Inferior parietal cortex (tissue), 1 donor: Measurements from ENCODE around the gene MBP.

Experiments used
- DNase-seq: peaks from one replicate; pipeline ENCODE4 v3.0.0-alpha.2; 2016; ENCODE audit errors: extremely low spot score

Gene MBP

DNA sequence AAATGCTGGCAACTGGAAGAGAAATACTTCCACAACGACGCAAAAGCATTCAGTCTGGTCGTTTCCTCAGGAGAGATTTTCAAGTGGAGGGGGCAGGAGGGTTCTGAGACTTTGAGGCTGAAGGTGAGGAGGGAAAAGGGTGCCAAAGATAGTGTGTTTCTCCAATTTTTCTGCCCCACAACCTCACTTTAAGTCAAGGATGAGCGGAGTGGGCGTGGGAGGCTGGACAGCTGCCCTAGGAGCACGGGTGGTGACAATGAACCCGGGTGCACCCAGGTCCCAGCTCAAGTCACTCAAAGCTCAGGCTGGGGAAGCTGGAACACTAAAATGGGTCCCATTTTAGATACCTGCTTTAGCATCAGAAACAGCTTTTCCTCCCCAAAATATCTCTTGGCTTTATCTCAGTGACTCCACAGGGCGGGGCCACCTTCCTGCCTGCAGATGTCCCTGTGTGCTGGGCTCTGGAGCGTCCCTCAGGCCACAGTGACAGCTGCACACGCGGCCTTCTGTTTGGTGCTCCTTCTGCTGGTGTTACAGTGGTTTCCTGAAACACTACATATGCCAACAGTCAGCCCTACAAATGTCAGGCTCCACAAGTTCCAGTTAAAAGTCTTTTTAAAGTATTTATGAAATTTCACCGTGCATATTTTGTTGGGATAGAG, 1.4 kb upstream of the MBP start:
- no peak for DNase-seq

DNA sequence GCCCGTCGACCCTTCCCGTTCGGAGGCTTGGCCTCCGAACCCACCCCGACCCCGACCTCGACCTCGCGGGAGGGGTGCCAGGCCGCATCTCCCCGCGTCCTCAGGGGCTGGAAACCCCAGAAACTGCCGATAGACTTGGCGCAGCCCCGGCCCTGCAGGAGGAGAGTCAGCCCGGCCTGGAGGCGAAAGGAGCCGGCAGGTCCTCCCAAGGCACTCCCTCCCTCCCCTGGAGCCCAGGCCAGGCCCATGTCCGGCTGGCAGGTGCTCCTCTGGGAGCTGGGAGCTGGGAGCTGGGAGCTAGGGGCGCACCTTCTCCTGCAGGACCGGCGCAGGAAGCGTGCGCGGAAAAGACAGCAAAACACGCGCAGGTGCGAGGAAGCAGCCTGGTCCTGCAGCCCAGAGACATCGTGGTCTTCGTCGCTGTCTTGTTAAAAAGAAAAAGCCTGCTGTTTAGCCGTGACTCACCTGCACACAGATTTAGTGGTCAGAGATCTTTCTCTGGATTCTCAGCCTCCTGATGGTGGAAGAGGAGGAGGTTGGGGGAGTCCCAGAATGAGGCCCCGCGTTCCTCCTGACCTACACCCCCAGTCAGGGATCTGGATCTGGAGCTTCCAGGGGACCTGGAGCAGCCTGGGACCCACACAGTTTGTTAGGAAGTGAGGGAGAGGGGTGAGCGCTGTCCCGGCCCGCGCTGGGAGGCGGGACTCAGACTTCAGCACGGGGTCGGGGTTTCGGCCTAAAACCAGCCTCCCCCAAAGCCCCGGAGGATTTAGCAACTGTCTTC, 660 bp upstream of the MBP start:
- DNase-seq = no peak

DNA sequence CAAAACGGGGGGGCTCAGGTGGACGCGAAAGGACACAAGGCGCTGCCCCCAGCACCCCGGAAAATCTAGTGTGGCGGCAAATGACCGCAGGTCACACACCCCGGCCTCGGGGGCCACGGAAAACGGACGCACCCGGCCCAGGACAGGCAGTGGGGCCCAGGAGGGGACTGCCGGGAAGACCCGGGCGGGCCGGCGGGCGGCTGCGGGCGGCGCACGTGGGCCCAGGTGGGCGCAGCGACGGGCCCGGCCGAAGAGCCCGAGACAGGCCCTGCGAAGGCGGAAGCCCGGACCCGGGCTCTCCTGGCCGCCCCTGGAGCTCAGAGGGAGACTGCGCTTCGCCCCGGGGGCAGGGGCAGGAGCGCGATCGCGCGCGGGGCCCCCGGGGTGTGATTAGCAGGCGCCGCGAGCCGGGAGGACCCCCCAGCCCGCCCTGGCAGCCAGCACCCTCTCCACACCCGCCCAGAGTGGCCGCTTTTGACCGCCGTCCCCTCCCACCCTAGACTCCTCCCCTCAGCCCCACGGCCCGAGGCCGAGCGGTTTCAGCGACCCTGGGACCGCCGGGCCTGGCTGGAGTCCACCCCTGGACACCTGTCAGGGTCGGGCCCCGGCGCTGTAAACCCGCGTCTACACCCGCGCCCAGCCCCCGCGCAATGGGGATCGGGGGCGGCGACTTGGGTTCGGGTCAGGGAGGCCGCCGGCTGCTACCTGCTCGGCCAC, 773 bp downstream of the MBP start:
- no peak for DNase-seq

DNA sequence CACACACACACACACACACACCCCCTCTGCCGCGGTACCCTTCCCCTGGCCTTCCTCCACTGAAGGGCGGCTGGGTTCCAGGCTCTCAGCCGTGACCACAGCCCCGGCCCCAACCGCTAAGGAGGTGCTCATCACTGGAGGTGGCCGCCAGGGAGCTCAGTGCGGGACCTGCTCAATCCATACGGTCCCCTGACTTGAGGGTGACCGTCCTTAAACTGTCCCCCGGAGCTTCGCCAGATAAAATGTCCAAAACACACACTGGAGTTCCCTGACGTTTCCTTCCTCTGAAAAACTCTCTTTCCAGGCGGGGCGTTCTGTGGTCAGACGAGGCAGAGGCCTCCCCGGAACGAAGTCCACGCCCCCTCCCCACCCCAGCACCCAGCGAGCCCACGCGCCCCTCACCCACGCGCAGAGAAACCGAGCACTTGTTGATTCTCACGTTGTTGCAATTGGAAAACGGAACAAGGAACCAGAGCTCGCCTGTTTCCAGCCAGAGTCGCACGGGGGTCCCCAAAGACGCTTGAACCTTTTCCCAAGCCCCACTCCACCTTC, 1.4 kb downstream of the MBP start:
- no peak for DNase-seq

DNA sequence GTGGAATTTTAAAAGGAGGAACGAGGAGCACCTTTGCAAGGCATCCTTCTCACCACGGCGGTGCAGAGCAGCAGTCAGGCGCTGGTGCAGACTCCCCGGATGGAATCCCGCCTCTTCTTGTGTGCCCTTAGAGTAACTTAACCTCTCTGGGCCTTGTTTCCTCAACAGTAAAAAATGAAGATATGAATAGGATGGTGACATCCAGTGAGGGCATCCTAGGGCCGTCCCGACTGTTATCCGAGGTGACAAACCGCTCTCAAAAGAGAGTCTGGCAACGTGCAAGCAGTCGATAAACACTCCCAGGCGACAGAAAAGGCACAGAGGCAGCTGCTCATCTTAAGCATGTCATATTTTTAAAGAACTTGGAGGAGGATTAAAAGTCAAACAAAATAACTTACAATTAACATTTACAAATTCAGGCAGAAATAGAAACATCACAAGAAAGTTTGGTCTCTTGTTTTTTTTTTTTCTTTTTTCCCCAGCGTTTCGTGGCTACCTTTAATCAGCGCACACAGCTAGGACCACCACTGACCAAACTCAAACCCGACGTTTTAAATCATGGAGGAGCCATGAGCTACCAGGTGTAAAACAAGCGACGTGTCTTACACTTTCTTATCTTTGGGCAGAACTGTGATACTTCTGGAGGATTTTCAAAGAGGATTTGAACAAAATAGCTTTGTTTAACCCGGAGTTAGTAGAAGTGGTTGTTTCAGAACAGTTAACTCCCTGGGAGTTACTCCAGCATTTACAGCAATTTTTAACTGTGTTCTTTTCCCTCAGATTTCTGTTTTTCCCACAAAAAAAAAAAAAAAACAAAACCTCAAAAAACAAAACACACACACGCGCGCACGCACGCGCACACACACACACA, 2.1 kb downstream of the MBP start:
- no peak for DNase-seq

DNA sequence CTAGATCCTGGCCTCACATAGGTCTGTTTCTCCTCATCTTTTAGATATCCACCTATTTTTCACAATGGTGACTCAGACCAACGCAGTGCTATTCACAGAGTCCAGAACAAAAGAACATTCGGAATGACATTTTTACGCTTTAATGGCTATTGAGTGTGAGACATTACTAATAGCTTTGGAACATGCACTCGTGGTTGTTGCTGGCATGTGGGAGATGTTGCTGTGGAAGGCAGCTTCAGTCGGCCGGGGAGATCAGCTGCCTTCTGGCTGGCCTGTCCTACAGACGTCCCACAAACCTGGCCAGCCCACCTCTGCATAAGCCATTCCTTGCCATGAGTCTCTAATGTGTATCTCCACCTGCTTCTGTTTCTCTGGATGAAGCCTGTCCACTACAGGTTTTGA, 3.4 kb downstream of the MBP start:
- no peak for DNase-seq

DNA sequence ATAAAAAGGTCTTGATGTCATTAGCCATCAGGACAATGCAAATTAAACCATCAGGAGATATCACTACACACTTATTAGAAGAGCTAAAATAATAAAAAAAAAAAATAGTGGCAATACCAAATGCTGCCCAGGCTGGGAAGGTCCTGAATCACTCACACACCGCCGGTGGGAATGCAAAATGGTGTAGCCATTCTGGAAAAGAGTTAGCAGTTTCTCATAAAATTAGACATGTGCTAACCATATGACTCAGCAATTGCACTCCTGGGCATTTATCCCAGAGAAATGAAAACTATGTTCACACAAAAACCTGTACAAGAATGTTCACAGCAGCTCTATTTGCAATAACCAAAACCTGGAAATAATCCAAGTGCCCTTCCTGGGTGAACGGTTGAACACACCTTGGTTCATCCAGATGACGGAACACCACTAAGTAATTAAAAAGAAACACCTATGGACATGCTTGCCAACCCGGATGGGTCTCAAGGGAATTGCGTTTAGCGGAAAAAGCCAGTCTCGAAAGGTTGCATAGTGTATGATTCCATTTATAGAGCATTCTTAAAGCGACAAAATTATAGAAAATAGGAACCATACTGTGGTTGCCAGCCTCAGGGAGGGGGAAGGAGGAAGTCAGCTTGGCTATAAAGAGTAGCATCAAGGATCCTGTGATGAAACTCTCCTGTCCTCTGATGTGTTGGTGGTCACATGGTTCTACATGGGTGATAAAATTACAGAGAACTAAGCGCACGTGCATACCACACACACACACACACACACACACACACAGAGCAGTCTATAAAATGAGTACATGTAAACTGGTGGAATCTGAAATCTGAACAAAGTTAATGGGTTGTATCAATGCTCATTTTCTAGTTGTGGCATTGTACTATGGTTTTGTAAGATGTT, 4.6 kb downstream of the MBP start:
- peak; percentile 63 for DNase-seq

DNA sequence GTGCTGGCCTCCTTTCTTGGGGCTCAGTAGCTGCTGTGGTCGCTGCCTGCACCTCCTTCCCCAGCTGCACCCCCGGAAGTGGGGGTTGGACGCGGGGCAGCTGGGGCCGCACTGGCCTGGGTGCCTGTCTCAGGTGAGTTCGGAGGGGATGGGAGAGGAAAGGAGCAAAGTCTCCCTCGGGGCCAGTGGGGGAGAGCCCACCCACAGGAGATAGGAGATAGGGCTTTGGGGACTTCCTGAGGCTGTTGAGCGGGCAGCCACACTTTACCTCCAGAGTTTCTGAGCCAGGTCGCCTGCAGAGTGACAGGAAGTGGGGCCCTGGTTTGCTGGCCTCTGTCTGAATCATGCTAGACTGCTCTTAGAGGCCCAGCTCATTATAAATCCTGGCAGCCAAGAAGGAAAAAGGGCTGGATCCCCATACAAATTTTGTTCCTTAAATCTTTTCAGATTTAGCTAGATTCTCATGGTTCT, 8.1 kb downstream of the MBP start:
- no peak for DNase-seq

DNA sequence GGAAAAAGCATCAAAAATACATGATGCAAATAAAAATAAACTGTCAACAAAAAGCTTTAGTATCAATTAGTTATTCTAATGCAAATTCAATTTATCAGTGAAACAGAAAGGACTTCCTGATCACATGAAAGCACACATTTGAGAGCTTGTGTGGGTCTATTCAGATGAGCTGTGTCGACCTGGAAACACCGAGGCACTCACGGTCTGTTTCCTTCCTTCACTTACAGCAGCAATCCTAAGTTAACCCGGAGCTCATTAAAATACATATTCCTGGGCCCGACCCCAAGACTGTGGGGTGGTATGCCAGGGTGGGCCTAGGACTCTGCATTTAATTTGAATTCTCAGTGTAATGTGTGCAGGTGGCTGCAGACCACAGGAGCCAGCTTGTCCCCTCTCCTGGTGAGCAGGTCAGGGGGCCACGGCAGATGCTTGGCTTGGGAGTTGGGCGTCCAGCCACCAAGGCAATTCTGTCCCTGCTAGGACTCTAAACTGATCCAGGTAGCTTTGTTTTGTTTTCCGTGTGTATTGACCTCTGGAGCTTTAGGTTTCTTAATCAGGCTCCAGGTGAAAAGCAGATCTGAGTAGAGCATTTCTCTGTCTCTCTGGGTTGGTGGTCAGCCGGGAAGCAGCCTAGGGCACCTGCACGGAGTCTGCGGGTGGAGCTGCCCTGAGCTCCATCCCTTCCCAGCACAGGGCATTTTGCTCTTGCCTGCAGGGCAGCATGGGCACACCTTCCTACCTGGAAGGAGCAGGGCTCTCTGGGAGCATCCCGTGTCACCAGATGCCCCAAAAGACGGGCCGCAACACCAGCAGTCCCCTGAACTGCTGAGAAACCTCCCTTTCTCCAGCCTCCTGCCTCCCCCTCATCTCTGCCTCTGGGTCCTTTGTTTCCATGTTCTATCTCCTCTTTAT, 9.0 kb downstream of the MBP start:
- DNase-seq = no peak

DNA sequence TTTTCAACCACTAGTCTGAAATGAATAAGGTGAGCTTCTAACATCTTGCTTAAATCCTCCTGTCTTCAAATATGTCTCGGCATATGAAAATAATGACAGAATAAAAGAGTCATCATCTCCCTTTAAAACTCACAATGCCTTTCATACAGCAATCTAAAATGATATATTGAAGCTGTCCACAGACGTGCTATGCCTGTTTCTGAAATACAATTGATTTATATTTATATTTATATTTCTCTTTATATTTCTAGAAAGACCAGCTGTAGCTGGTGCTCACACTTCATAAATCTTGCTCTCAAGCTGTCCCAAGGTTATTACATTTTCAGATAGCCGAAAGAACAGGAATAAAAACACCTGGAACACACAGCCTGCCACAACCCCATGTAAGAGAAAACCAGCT, 11.1 kb downstream of the MBP start:
- DNase-seq = no peak

DNA sequence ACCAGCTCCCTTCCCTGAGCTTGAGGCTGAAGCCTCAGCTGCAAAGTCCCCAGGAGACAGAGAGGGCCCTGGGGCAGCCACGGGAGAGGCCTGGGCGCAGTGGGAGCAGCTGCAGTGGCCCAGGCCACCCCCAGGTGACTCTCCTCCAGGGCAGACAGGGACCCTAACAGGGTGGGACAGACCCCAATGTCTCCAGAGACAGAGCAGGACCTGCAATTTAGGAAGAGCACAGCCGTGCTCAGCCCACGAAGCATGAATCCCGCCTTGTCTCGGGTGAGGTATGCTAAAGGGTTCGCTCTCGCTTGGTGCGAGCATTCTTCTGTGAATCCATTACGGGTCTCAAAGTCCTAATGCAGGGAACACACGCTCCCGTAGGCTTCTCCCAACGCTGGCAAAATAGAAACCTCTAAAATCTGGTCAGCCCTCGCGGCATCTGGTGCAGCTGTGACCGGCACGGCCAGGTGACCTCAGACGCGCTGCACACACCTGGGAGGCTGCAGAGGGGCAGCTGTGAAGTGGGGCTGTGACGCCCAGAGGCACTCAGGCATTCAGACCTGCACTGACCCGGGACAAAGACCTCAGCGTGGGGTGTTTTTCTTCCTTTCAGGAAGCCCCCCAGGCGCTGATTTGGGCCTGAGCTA, 12.6 kb downstream of the MBP start:
- DNase-seq = no peak

DNA sequence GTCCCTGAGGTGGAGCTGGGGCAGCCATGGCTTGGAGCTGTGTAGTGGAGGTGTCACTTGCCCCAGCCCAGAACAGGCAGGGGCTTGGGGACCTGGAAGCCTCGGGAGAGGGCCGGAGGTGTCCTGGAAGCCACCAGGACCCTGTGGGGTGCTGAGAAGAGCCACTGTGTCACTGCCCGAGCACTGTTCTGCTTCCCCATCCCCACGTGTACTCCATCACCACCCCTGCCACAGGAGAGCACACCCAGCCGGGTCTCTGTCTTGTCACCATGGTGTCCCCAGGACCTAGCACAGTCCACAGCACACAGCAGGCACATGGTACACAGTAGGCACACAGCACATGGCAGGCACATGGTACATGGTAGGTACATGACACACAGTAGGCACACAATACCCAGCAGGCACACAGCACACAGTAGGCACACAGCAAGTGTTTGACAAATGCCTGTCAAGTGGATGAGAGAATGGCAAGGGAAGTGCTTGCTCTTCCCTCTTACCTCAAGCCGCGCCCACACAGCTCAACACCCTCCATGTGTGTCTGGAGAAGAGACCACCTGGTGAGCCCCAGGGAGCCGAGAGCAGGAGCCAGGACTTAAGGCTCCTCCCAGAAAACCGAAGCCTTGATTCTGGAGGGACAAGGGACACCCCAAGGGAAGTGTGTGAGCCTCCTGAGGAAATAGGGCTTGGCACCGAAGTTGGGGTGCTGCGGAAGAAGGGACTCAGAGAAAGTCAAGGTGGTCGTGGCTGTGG, 13.3 kb downstream of the MBP start:
- DNase-seq = no peak

DNA sequence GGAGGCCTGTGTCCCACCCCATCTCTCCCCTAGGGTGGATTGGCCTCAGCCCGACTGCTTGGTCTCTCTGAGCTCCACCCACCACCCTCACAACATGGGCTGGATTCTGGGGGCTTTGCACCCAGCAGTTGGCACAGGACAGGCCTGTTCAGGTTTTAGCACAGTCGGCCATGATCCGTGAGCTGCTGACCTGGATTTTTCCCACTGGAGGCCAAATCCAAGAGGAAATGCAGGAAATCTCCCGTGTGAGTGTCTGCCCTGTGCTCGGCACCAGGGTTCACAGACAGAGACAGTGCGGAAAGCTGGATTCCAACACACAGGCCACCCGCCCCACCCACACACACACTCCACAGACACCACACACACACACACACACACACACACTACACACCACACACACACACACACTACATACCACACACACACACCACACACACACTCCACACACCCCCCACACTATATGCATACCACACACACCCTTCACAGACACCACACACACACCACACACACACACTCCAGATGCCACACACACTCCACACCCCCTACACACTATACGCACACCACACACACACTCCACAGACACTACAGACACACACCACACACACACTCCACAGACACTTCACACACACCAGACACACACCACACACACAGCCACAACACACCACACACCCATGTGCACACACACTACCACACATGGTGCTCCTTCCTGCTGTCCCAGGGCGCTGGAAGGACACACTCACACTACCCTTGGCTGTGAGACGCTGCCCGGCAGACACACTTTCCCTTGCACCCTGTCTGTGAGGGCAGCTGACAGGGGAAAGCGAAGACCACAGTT, 14.1 kb downstream of the MBP start:
- DNase-seq = no peak

DNA sequence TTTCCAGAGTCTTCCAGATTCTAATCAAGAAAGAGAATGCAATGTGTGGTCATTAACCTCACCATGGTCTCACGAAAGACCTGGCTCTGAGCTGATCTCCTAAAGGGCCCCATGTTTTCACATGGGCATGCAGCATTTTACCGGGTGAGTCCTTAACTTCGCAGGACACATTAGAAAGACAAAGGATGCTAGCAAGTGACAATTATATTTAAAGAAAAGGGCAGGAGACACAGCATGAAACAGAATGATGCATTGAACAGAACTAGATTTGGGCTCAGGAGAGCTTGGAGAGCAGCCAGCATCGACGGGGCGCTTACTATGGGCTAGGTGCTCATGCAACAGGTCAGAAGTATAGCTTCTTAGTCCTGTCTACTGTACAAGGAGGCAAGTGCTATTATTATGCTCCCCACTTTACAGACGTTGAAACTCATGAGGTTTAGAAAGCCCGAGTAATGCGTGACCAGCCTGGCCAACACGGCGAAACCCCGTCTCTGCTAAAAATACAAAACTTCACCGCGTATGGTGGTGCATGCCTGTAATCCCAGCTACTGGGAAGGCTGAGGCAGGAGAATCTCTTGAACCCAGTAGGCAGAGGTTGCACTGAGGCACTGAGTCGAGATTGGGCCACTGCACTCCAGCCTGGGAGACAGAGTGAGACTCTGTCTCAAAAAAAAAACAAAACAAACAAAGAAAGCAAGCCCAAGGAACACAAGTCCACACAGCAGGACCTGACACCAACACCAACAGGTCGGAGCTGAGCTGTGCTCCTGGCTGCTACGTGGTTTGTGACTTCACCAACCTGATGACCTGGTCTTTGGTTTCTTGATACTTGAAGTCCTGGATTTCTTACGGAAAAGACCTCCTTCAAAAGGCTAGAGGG, 16.1 kb downstream of the MBP start:
- no peak for DNase-seq

DNA sequence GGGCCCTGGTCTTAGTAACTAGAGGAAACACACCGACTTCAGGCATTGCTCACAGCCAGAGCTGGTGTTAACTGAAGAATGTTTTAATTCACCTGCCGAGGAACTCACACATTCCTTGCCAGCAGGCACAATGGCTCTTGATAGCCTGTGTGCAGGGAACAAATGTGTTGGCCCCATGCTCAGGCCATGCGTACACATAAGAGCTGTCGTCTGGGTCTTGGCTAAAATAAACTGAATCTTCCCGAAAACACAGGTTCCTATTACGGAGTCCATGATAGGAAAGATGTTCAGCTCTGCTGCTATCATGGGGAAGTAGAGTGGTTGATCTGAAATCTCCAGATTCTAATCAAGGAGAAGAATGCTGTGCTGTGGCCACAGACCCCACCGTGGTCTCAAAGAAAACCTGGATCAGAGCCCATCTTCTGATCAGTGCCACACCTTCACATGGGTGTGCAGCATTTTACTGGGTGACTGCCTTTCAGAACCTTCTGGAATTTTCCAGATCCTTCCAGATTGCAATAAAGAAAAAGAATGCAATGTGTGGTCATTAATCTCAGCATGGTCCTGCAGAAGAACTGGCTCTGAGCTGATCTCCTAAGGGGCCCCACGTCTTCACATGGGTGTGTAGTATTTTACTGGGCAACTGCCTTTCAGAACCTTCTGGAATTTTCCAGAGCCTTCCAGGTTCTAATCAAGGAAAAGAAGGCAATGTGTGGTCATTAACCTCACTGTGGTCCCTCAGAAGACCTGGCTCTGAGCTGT, 17.2 kb downstream of the MBP start:
- DNase-seq = no peak
